ENCODE measurements around the gene TF. TPM values are rescaled to one million over a fixed set of nuclear protein-coding genes. Genes with fewer than 3 reads are reported as not detected.

TF gene
- total and polyA plus RNA-seq, 4 donors = 333 to 708 (median 529) TPM

GRCh38 chr3:133830071-133830470 is 83.9 kb downstream of the TF start:
- DNase-seq (ENCODE audit: low read depth in 4 of 6, low spot score in 6 of 6) = no peak
- Histone ChIP-seq H3K4me3 (ENCODE audit: low read depth, low read length) (no peak overlapping the region), H3K36me3 (ENCODE audit: control insufficient read depth, insufficient read depth, low read length) (peaks cover 74% of the 10 kb centered on the region), H3K27ac (ENCODE audit: low read depth, low read length) (no peak overlapping the region), H3K27me3 (ENCODE audit: control insufficient read depth, insufficient read depth, low read length) (no peaks in the 10 kb centered on the region), H3K4me1 (ENCODE audit: control insufficient read depth, insufficient read depth, low read length) (peaks cover 17% of the 10 kb centered on the region), H3K9me3 (ENCODE audit: control insufficient read depth, insufficient read depth, low read length) (no peaks in the 10 kb centered on the region)
- 86% methylated on average over 3 of the region's 3 CpGs for WGBS (ENCODE audit: insufficient coverage)

GRCh38 chr3:133831966-133832801 is 86.0 kb downstream of the TF start:
- H3K9me3 ChIP-seq (ENCODE audit: control insufficient read depth, insufficient read depth, low read length) = no peaks in the 10 kb centered on the region
- H3K27me3 ChIP-seq (ENCODE audit: control insufficient read depth, insufficient read depth, low read length) = no peaks in the 10 kb centered on the region
- peaks cover 17% of the 10 kb centered on the region for H3K4me1 ChIP-seq (ENCODE audit: control insufficient read depth, insufficient read depth, low read length)
- no peak for DNase-seq (ENCODE audit: low read depth in 4 of 6, low spot score in 6 of 6)
- no peak overlapping the region for H3K4me3 ChIP-seq (ENCODE audit: low read depth, low read length)
- peaks cover 83% of the 10 kb centered on the region for H3K36me3 ChIP-seq (ENCODE audit: control insufficient read depth, insufficient read depth, low read length)
- H3K27ac ChIP-seq (ENCODE audit: low read depth, low read length) = no peak overlapping the region
- 87% methylated on average over 6 of the region's 13 CpGs for WGBS (ENCODE audit: insufficient coverage)

GRCh38 chr3:133832802-133833144 is 86.6 kb downstream of the TF start:
- no peaks in the 10 kb centered on the region for H3K9me3 ChIP-seq (ENCODE audit: control insufficient read depth, insufficient read depth, low read length)
- WGBS (ENCODE audit: insufficient coverage) = 91% methylated on average over 10 of the region's 10 CpGs
- no peak overlapping the region for H3K27ac ChIP-seq (ENCODE audit: low read depth, low read length)
- peaks cover 83% of the 10 kb centered on the region for H3K36me3 ChIP-seq (ENCODE audit: control insufficient read depth, insufficient read depth, low read length)
- no peak overlapping the region for H3K4me3 ChIP-seq (ENCODE audit: low read depth, low read length)
- DNase-seq (ENCODE audit: low read depth in 4 of 6, low spot score in 6 of 6) = no peak
- H3K27me3 ChIP-seq (ENCODE audit: control insufficient read depth, insufficient read depth, low read length) = no peaks in the 10 kb centered on the region
- H3K4me1 ChIP-seq (ENCODE audit: control insufficient read depth, insufficient read depth, low read length) = peaks cover 15% of the 10 kb centered on the region

GRCh38 chr3:133833267-133833666 is 87.1 kb downstream of the TF start:
- Histone ChIP-seq H3K4me1 (ENCODE audit: control insufficient read depth, insufficient read depth, low read length) (peaks cover 12% of the 10 kb centered on the region), H3K36me3 (ENCODE audit: control insufficient read depth, insufficient read depth, low read length) (peaks cover 84% of the 10 kb centered on the region), H3K9me3 (ENCODE audit: control insufficient read depth, insufficient read depth, low read length) (no peaks in the 10 kb centered on the region), H3K27ac (ENCODE audit: low read depth, low read length) (no peak overlapping the region), H3K27me3 (ENCODE audit: control insufficient read depth, insufficient read depth, low read length) (no peaks in the 10 kb centered on the region), H3K4me3 (ENCODE audit: low read depth, low read length) (no peak overlapping the region)
- WGBS (ENCODE audit: insufficient coverage) = 92% methylated on average over 5 of the region's 5 CpGs
- DNase-seq (ENCODE audit: low read depth in 4 of 6, low spot score in 6 of 6) = no peak

- H3K9me3 ChIP-seq (ENCODE audit: control insufficient read depth, insufficient read depth, low read length) = no peaks in the 10 kb centered on the region
- no peak for DNase-seq (ENCODE audit: low read depth in 4 of 6, low spot score in 6 of 6)
- peaks cover 86% of the 10 kb centered on the region for H3K36me3 ChIP-seq (ENCODE audit: control insufficient read depth, insufficient read depth, low read length)
Observed at GRCh38 chr3:133833880-133834620, 87.9 kb downstream of the TF start.

GRCh38 chr3:133834621-133835417 is 88.6 kb downstream of the TF start:
- no peak overlapping the region for H3K4me3 ChIP-seq (ENCODE audit: low read depth, low read length)
- H3K27me3 ChIP-seq (ENCODE audit: control insufficient read depth, insufficient read depth, low read length) = no peaks in the 10 kb centered on the region
- H3K36me3 ChIP-seq (ENCODE audit: control insufficient read depth, insufficient read depth, low read length) = peaks cover 90% of the 10 kb centered on the region
- 93% methylated on average over 14 of the region's 14 CpGs for WGBS (ENCODE audit: insufficient coverage)
- H3K9me3 ChIP-seq (ENCODE audit: control insufficient read depth, insufficient read depth, low read length) = no peaks in the 10 kb centered on the region
- no peak for DNase-seq (ENCODE audit: low read depth in 4 of 6, low spot score in 6 of 6)
- H3K4me1 ChIP-seq (ENCODE audit: control insufficient read depth, insufficient read depth, low read length) = peaks cover 4% of the 10 kb centered on the region
- no peak overlapping the region for H3K27ac ChIP-seq (ENCODE audit: low read depth, low read length)

More at GRCh38 chr3:133833880-133834620, 87.9 kb downstream of the TF start:
- Histone ChIP-seq H3K4me1 (ENCODE audit: control insufficient read depth, insufficient read depth, low read length) (peaks cover 7% of the 10 kb centered on the region), H3K27me3 (ENCODE audit: control insufficient read depth, insufficient read depth, low read length) (no peaks in the 10 kb centered on the region), H3K27ac (ENCODE audit: low read depth, low read length) (no peak overlapping the region), H3K4me3 (ENCODE audit: low read depth, low read length) (no peak overlapping the region)
- WGBS (ENCODE audit: insufficient coverage) = 91% methylated on average over 8 of the region's 13 CpGs

- no peaks in the 10 kb centered on the region for H3K9me3 ChIP-seq (ENCODE audit: control insufficient read depth, insufficient read depth, low read length)
- peaks cover 90% of the 10 kb centered on the region for H3K36me3 ChIP-seq (ENCODE audit: control insufficient read depth, insufficient read depth, low read length)
- H3K27me3 ChIP-seq (ENCODE audit: control insufficient read depth, insufficient read depth, low read length) = no peaks in the 10 kb centered on the region
- no peak for DNase-seq (ENCODE audit: low read depth in 4 of 6, low spot score in 6 of 6)
- WGBS (ENCODE audit: insufficient coverage) = 95% methylated on average over 3 of the region's 3 CpGs
- H3K4me3 ChIP-seq (ENCODE audit: low read depth, low read length) = no peak overlapping the region
- no peak overlapping the region for H3K27ac ChIP-seq (ENCODE audit: low read depth, low read length)
- H3K4me1 ChIP-seq (ENCODE audit: control insufficient read depth, insufficient read depth, low read length) = no peaks in the 10 kb centered on the region
Observed at GRCh38 chr3:133835418-133835743, 89.2 kb downstream of the TF start.

GRCh38 chr3:133835961-133836360 is 89.8 kb downstream of the TF start:
- WGBS (ENCODE audit: insufficient coverage) = 97% methylated on average over 4 of the region's 4 CpGs

GRCh38 chr3:133836497-133837158 is 90.4 kb downstream of the TF start:
- no peak overlapping the region for H3K4me3 ChIP-seq (ENCODE audit: low read depth, low read length)
- no peaks in the 10 kb centered on the region for H3K27me3 ChIP-seq (ENCODE audit: control insufficient read depth, insufficient read depth, low read length)

More at GRCh38 chr3:133835961-133836360, 89.8 kb downstream of the TF start:
- H3K9me3 ChIP-seq (ENCODE audit: control insufficient read depth, insufficient read depth, low read length) = no peaks in the 10 kb centered on the region
- H3K27me3 ChIP-seq (ENCODE audit: control insufficient read depth, insufficient read depth, low read length) = no peaks in the 10 kb centered on the region
- no peaks in the 10 kb centered on the region for H3K4me1 ChIP-seq (ENCODE audit: control insufficient read depth, insufficient read depth, low read length)
- no peak overlapping the region for H3K27ac ChIP-seq (ENCODE audit: low read depth, low read length)
- H3K36me3 ChIP-seq (ENCODE audit: control insufficient read depth, insufficient read depth, low read length) = peaks cover 95% of the 10 kb centered on the region
- H3K4me3 ChIP-seq (ENCODE audit: low read depth, low read length) = no peak overlapping the region
- DNase-seq (ENCODE audit: low read depth in 4 of 6, low spot score in 6 of 6) = no peak

More at GRCh38 chr3:133836497-133837158, 90.4 kb downstream of the TF start:
- H3K9me3 ChIP-seq (ENCODE audit: control insufficient read depth, insufficient read depth, low read length) = no peaks in the 10 kb centered on the region
- H3K27ac ChIP-seq (ENCODE audit: low read depth, low read length) = no peak overlapping the region
- 86% methylated on average over 6 of the region's 6 CpGs for WGBS (ENCODE audit: insufficient coverage)
- H3K36me3 ChIP-seq (ENCODE audit: control insufficient read depth, insufficient read depth, low read length) = peaks cover 97% of the 10 kb centered on the region
- no peaks in the 10 kb centered on the region for H3K4me1 ChIP-seq (ENCODE audit: control insufficient read depth, insufficient read depth, low read length)
- DNase-seq (ENCODE audit: low read depth in 4 of 6, low spot score in 6 of 6) = no peak

All from spinal cord (tissue), 10 donors.